ENCODE results near the gene GJA3.

Gene GJA3

GRCh38 chr13:20173116-20173746 lies 12.4 kb upstream of the GJA3 start:
- Histone ChIP-seq H3K27me3 (peaks cover 92% of the 10 kb centered on the region), H3K4me1 (ENCODE audit: control insufficient read depth in 1 of 2, insufficient read depth in 1 of 2, low read depth in 1 of 2, low read length in 1 of 2) (no peaks in the 10 kb centered on the region), H3K9me3 (no peaks in the 10 kb centered on the region), H3K27ac (no peak overlapping the region), H3K36me3 (no peaks in the 10 kb centered on the region), H3K4me3 (ENCODE audit: low read depth in 1 of 2, low read length in 1 of 2) (no peak overlapping the region)
- TF ChIP-seq CTCF (IDR thresholded peaks at IDR 0.05), result no peak

- Histone ChIP-seq H3K27me3 (peaks cover 92% of the 10 kb centered on the region), H3K36me3 (no peaks in the 10 kb centered on the region), H3K9me3 (no peaks in the 10 kb centered on the region), H3K27ac (no peak overlapping the region), H3K4me3 (ENCODE audit: low read depth in 1 of 2, low read length in 1 of 2) (no peak overlapping the region), H3K4me1 (ENCODE audit: control insufficient read depth in 1 of 2, insufficient read depth in 1 of 2, low read depth in 1 of 2, low read length in 1 of 2) (no peaks in the 10 kb centered on the region)
- TF ChIP-seq CTCF (IDR thresholded peaks at IDR 0.05), result no peak
Observed at GRCh38 chr13:20171364-20171763, 10.5 kb upstream of the GJA3 start.

- Histone ChIP-seq H3K9me3 (no peaks in the 10 kb centered on the region), H3K4me3 (ENCODE audit: low read depth in 1 of 2, low read length in 1 of 2) (no peak overlapping the region), H3K27ac (no peak overlapping the region), H3K27me3 (peaks cover 92% of the 10 kb centered on the region), H3K4me1 (ENCODE audit: control insufficient read depth in 1 of 2, insufficient read depth in 1 of 2, low read depth in 1 of 2, low read length in 1 of 2) (no peaks in the 10 kb centered on the region), H3K36me3 (no peaks in the 10 kb centered on the region)
- TF ChIP-seq CTCF (IDR thresholded peaks at IDR 0.05), result no peak
Observed at GRCh38 chr13:20170921-20171320, 10.1 kb upstream of the GJA3 start.

GRCh38 chr13:20168396-20168795 lies 7.5 kb upstream of the GJA3 start:
- H3K27ac ChIP-seq, result no peak overlapping the region
- no peaks in the 10 kb centered on the region for H3K9me3 ChIP-seq
- no peak overlapping the region for H3K4me3 ChIP-seq (ENCODE audit: low read depth in 1 of 2, low read length in 1 of 2)
- no peaks in the 10 kb centered on the region for H3K36me3 ChIP-seq
- H3K27me3 ChIP-seq, result peaks cover 90% of the 10 kb centered on the region
- peaks cover 0 to 2% of the 10 kb centered on the region in 2 experiments for H3K4me1 ChIP-seq (ENCODE audit: control insufficient read depth in 1 of 2, insufficient read depth in 1 of 2, low read depth in 1 of 2, low read length in 1 of 2)
- no peak for TF ChIP-seq CTCF (IDR thresholded peaks at IDR 0.05)

- H3K27me3 ChIP-seq, result peaks cover 92% of the 10 kb centered on the region
- peaks cover 0 to 17% of the 10 kb centered on the region in 2 experiments for H3K4me1 ChIP-seq (ENCODE audit: control insufficient read depth in 1 of 2, insufficient read depth in 1 of 2, low read depth in 1 of 2, low read length in 1 of 2)
- H3K4me3 ChIP-seq (ENCODE audit: low read depth in 1 of 2, low read length in 1 of 2), result no peak overlapping the region
- no peaks in the 10 kb centered on the region for H3K36me3 ChIP-seq
- no peaks in the 10 kb centered on the region for H3K9me3 ChIP-seq
- no peak for TF ChIP-seq CTCF (IDR thresholded peaks at IDR 0.05)
- H3K27ac ChIP-seq, result no peak overlapping the region
Observed at GRCh38 chr13:20165417-20166257, 4.8 kb upstream of the GJA3 start.

Measured in neutrophil (primary cell).